Osteoblast (primary cell): ENCODE results near the gene RGS16. TPM values are rescaled to one million over a fixed set of nuclear protein-coding genes. Genes with fewer than 3 reads are reported as not detected.

Experiments used
- DNase-seq: peaks from one replicate; pipeline ENCODE4 v3.0.0; 2011; ENCODE audit warnings: low spot score, mixed read lengths; ENCODE audit not compliant: insufficient read length; ENCODE audit errors: missing footprints
- H2AFZ ChIP-seq: 2 replicates; pipeline ENCODE4 v1.6.0; 2011; ENCODE audit warnings: mild to moderate bottlenecking, low read length
- H3K27ac ChIP-seq: 2 replicates; pipeline ENCODE4 v1.5.1; 2011; ENCODE audit warnings: mild to moderate bottlenecking, low read depth, low read length, moderate library complexity
- H3K27me3 ChIP-seq: 2 replicates; pipeline ENCODE4 v1.6.0; 2012; ENCODE audit warnings: mild to moderate bottlenecking, control low read depth, inconsistent platforms, low read length, moderate library complexity; ENCODE audit not compliant: insufficient read depth
- H3K36me3 ChIP-seq: 2 replicates; pipeline ENCODE4 v1.5.1; 2011; ENCODE audit warnings: mild to moderate bottlenecking, low read length, control low read depth, moderate library complexity; ENCODE audit not compliant: insufficient read depth
- H3K4me1 ChIP-seq: 2 replicates; pipeline ENCODE4 v1.5.1; 2011; ENCODE audit warnings: mild to moderate bottlenecking, low read length, control low read depth, moderate library complexity; ENCODE audit not compliant: insufficient read depth
- H3K4me2 ChIP-seq: 2 replicates; pipeline ENCODE4 v1.6.0; 2011; ENCODE audit warnings: mild to moderate bottlenecking, low read length; ENCODE audit not compliant: insufficient read depth
- H3K4me3 ChIP-seq: fragments of 200-600 bp; sonication (generic); 3 replicates; pipeline ENCODE4 v1.5.1; 2012; ENCODE audit warnings: mild to moderate bottlenecking, low read length, inconsistent platforms; ENCODE audit not compliant: insufficient read depth
- H3K79me2 ChIP-seq: 2 replicates; pipeline ENCODE4 v1.6.0; 2012; ENCODE audit warnings: mild to moderate bottlenecking, low read length, control low read depth, inconsistent platforms; ENCODE audit not compliant: insufficient read depth
- H3K9me3 ChIP-seq: 2 replicates; pipeline ENCODE4 v1.5.1; 2011; ENCODE audit warnings: low read depth, low read length, control low read depth
- H4K20me1 ChIP-seq: 2 replicates; pipeline ENCODE4 v1.6.0; 2012; ENCODE audit warnings: mild to moderate bottlenecking, low read length, control low read depth; ENCODE audit not compliant: insufficient read depth
- CTCF ChIP-seq: IDR thresholded peaks from 2 replicates; pipeline ENCODE4 v1.5.1; 2011; ENCODE audit warnings: mild to moderate bottlenecking, low read depth, low read length, moderate library complexity; ENCODE audit errors: extremely low read depth
- total RNA-seq: library from RNA; depleted of rRNA; stranded (reverse); fragments of >200 nt; gene quantifications from 2 replicates; pipeline ENCODE4 v1.2.3, GENCODE V29; 2012

Gene RGS16
- total RNA-seq, 1 donor, result under 0.01 TPM

DNA sequence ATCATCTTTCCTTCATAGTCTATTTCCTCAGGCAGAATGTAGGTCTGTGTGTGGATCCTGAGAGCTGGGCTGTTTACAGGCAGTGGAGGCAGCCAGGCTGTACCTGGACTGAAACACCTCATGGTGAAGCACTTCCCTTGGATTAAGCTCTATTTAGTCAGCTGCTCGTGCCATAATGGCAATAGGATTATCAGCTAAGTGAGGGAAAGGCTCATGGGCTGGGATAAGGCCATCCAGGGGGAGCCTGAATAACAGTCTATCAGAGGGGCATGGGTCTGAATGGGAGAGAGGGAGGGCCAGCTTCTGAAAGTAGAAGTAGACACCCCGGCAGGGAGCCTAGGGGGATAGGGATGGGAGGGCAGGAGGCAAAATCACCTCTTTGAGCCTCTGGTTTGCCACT lies 23.5 kb downstream of the RGS16 start:
- peaks cover 7% of the 10 kb centered on the region for H3K36me3 ChIP-seq
- no peak overlapping the region for H2AFZ ChIP-seq
- no peaks in the 10 kb centered on the region for H4K20me1 ChIP-seq
- no peak overlapping the region for H3K4me3 ChIP-seq
- no peak overlapping the region for H3K4me2 ChIP-seq
- no peak overlapping the region for H3K27ac ChIP-seq
- no peak for TF ChIP-seq CTCF
- H3K27me3 ChIP-seq, result no peaks in the 10 kb centered on the region
- peaks cover 3% of the 10 kb centered on the region for H3K4me1 ChIP-seq
- H3K79me2 ChIP-seq, result no peaks in the 10 kb centered on the region
- no peaks in the 10 kb centered on the region for H3K9me3 ChIP-seq
- no peak for DNase-seq

GRCh38 chr1:182575540-182576149 lies 28.5 kb downstream of the RGS16 start:
- no peak overlapping the region for H3K4me3 ChIP-seq
- peaks cover 9% of the 10 kb centered on the region for H3K4me1 ChIP-seq
- H3K9me3 ChIP-seq, result no peaks in the 10 kb centered on the region
- peaks cover 7% of the 10 kb centered on the region for H3K36me3 ChIP-seq
- no peak for TF ChIP-seq CTCF
- no peaks in the 10 kb centered on the region for H3K27me3 ChIP-seq
- no peak overlapping the region for H2AFZ ChIP-seq
- H3K79me2 ChIP-seq, result no peaks in the 10 kb centered on the region
- DNase-seq, result no peak
- H3K27ac ChIP-seq, result no peak overlapping the region
- no peaks in the 10 kb centered on the region for H4K20me1 ChIP-seq
- H3K4me2 ChIP-seq, result peak overlapping the region; percentile 49

DNA sequence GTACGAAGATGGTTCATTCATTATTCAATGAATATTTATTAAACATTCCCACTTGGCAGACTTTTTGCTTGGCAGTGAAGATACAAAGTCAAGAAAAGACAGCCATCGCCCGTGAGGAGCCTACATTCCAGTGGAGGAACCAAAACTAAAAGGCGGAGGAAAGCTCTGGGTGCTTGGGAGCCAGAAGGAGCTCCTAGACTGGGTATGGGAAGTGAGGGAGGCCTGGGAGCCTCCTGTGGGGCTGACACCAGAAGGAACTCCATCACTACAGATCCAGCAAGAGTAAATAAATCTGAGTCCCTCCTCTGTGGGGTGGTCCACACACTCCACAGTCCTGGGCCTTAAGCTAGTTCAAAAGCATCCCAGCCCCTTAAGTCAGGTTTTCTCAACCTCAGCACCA lies 30.0 kb downstream of the RGS16 start:
- Histone ChIP-seq H4K20me1 (no peaks in the 10 kb centered on the region), H3K4me2 (no peak overlapping the region), H3K27me3 (no peaks in the 10 kb centered on the region), H3K27ac (no peak overlapping the region), H3K9me3 (no peaks in the 10 kb centered on the region), H2AFZ (no peak overlapping the region), H3K36me3 (peaks cover under 1% of the 10 kb centered on the region), H3K79me2 (no peaks in the 10 kb centered on the region), H3K4me1 (peaks cover 9% of the 10 kb centered on the region), H3K4me3 (no peak overlapping the region)
- TF ChIP-seq CTCF, result no peak
- no peak for DNase-seq

DNA sequence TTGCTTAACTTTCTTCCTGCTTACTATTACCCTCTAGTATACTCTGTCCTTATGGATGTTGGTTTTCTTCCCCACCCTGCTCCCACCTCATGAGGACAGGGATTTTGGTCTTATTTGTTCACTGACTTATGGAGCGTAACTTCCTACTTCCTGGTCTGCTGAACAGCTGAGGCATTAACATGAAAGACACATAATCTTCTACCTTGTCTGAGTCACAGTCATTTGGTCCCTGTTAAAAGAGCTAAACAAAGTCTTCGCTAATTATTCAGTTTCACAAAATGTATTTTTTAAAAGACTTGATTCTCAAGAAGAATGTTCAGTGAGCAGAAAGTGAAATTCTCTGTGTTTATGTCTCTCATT lies 33.6 kb downstream of the RGS16 start:
- Histone ChIP-seq H3K4me3 (no peak overlapping the region), H3K79me2 (no peaks in the 10 kb centered on the region), H3K4me1 (peaks cover 5% of the 10 kb centered on the region), H3K27ac (no peak overlapping the region), H3K36me3 (no peaks in the 10 kb centered on the region), H4K20me1 (no peaks in the 10 kb centered on the region), H3K4me2 (no peak overlapping the region), H3K27me3 (no peaks in the 10 kb centered on the region), H3K9me3 (no peaks in the 10 kb centered on the region), H2AFZ (no peak overlapping the region)
- no peak for DNase-seq
- TF ChIP-seq CTCF, result no peak
